NCI-H345 treated with DMSO at 0.1 percent for 48 hours (cell line): ENCODE data around the gene MXRA7.
A peak's percentile ranks its signal among the peaks of the same experiment; 100 is the strongest.
"Not testable (repeated sequence)": the region's sequence is repeated elsewhere in the genome, so short reads cannot be mapped to it uniquely, and the experiment has no call there.

Experiments used
- DNase-seq: peaks from one replicate; lab custom pipeline; 2025; ENCODE audit not compliant: unreplicated experiment; lab: John Stamatoyannopoulos, UW

MXRA7 gene

DNA sequence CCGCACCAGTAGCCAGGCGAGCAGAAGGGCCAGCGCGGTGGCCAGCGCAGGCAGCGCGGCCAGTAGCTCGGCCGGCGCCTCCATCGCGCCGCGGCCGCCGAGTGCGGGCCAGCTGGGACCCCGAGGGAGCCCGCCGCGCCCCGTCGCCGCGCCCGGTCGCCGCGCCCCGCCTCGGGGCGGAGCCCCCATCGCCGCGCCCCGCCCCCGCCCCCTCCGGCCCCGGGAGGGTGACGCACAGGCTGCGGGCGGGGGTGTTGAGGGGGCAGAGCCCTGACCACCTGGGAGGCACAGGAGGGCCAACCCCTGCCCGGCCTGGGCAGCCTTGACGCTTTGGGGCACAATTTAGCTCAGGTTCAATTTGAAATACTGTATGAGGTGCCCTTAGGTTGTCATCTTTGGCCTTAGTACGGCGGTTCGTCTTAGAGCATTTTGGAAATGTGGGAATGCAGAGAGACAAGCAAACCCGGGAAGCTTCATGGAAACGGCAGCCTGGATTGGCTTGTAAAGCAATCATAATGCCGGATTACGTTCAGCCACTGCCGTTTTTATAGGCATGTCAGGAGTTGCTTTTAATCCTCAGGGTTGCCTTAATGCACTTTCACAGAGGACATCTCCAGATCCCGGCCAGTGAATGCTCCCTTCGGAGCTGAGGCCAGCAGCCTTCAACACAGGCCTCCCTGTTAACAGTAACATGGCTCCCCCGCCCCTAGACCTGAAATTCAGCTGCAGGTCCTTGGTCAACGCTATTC, at the start of gene MXRA7:
TSS of gene MXRA7 (minus strand) at position 103 of the 749 bp plus-strand sequence. CDS start at position 84, 19 bp downstream.
- no peak for DNase-seq

GRCh38 chr17:76758570-76758969, 47.8 kb upstream of the MXRA7 start:
- no peak for DNase-seq

DNA sequence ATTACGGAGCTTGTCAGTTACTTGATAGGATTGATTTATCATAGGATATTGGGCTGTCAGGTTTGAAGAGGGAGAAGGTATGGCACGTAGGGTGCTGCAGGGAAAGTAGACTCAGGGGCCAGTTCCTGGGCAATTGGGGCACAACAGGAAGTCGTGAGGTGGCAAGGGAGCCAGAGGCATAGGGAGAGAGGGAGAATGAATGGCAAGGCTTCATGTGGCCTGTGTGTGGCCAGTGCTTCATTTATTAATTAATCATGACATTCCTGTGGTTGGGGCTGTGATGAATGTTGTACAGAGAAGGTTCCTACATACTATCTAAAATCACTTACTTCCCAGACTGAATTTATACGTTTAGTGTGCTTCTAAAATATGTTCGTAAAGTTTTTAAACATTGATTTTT, 46.5 kb upstream of the MXRA7 start:
- DNase-seq: no peak

GRCh38 chr17:76755285-76755684, 44.5 kb upstream of the MXRA7 start:
- no peak for DNase-seq

GRCh38 chr17:76753061-76753961, 42.5 kb upstream of the MXRA7 start:
- DNase-seq: no peak

DNA sequence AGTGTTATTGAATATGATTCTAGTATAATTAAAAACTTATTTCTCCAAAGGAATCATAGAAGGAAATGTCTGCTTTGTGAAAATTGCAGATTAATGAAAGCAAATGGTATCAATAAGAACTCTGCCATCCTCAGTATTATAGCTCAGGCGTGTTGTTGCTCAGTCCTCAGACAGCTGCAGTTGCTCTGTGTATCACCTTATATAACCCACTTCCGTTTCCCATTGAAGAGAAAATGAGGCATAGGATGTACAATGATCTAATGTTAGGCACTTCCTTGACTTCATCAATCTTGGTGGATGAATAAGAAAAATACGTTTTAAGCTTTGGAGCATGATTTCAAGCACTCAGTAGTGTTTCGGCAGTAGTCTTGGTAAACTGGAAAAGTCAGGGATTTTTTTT, 41.2 kb upstream of the MXRA7 start:
- no peak for DNase-seq

DNA sequence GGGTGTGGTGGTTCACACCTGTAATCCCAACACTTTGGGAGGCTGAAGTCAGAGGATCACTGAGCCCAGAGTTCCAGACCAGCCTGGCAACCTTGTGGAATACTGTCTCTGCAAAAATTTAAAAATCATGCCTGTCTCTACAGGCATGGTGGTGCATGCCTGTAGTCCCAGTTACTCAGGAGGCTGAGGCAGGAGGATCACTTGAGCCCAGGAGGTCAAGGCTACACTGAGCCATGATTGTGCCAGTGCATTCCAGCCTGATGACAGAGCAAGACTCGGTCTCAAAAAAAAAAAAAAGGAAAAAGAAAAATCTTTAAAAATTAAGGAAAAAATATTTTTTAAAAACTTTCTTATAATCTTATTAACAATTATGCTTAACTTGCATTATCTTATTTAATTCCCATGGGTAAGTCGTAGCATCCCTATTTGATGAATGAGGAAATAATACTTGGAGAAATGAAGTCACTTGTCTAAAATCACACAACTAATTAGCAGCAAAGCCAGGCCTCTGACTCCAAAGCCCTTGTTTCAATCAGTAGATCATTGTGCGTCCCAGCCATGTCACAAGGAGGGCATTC, 40.7 kb upstream of the MXRA7 start:
- no peak for DNase-seq

GRCh38 chr17:76748657-76749056, 37.9 kb upstream of the MXRA7 start:
- no peak for DNase-seq

GRCh38 chr17:76747716-76748363, 37.1 kb upstream of the MXRA7 start:
- DNase-seq: no peak

DNA sequence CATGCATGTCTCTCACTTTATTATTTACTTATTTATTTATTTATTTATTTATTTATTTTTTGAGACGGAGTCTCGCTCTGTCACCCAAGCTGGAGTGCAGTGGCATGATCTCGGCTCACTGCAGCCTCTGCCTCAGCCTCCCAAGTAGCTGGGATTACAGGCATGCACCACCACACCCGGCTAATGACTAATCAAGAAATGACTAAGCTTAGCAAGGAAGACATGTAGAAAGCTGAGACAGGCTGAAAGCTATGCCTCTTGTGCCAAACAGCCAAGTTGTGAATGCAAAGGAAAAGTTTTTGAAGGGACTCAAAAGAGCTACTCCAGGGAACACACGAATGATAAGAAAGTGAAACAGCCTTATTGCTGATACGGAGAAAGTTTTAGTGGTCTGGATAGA, 35.0 kb upstream of the MXRA7 start:
- DNase-seq: not testable (repeated sequence)

- DNase-seq: no peak
Observed at GRCh38 chr17:76744747-76745146, 34.0 kb upstream of the MXRA7 start.

DNA sequence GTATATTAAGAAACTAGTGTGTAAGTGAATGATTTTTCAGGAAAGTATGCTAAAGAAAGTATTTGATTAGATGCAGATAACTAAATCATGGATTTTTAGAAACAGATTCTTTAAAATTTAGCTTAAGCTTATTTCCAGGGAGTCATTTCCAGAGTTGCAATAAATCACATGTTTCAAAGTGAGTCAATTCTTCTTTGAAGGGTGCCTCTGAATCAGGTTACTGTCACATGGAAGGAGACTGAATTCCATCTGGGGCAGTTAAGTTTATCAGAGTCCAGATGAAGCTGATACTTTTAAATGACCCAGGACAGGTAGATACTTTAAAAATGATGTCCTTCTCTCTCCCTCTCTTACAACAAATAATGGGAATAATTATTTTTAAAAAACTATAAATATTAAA, 32.2 kb upstream of the MXRA7 start:
- no peak for DNase-seq

DNA sequence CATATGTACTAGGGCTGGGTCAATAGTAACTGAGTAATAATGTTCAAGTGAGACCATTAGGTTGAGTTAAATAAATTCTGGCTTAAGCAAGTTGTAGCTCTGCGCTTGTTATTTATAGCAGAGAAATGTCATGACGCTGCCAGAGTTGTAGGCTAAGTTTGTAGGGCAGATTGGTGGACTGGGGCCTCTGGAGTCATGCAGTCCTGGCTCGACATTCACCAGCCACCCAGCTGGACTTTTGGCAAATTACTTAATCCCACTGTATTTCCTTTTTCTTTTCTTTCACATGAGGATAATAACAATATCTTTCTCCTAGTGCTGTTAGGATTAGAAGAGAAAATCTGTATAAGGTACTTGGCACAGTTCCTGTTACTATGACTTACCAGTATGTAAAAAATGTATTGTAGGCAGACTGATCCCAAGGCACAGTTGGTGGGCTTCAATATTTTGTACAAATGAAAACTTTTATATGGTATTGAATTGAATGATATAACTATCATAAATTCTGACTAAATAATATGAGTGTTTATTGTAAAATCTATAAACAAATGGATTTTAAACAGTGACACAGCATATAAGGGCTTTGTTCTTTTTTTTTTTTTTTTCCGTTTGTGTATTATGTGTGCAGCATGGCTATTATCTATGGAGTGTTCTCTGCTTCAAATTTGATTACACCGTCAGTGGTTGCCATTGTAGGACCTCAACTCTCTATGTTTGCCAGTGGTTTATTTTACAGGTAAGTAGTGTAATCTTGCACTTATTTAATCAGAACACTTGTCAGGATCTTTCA, 29.8 kb upstream of the MXRA7 start:
- no peak for DNase-seq

GRCh38 chr17:76739568-76740115, 28.9 kb upstream of the MXRA7 start:
- not testable (repeated sequence) for DNase-seq

DNA sequence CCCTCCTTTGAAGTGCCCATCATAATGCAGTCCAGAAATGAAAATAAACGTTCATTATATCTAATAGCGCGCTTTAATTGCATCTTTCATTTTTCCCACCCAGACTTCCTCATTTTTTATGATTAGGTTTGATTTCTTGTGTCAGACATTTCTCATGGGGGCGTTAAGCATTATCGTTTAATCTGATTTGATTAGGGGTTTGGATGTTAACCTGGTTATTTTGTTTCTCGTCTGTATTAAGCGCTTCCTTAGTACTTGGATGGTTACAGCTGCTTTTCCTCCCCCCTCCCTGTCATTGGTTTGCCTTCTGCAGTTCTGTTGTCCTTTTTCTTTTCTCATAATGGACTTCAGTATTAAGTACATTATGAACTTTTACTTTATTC, 27.7 kb upstream of the MXRA7 start:
- no peak for DNase-seq

DNA sequence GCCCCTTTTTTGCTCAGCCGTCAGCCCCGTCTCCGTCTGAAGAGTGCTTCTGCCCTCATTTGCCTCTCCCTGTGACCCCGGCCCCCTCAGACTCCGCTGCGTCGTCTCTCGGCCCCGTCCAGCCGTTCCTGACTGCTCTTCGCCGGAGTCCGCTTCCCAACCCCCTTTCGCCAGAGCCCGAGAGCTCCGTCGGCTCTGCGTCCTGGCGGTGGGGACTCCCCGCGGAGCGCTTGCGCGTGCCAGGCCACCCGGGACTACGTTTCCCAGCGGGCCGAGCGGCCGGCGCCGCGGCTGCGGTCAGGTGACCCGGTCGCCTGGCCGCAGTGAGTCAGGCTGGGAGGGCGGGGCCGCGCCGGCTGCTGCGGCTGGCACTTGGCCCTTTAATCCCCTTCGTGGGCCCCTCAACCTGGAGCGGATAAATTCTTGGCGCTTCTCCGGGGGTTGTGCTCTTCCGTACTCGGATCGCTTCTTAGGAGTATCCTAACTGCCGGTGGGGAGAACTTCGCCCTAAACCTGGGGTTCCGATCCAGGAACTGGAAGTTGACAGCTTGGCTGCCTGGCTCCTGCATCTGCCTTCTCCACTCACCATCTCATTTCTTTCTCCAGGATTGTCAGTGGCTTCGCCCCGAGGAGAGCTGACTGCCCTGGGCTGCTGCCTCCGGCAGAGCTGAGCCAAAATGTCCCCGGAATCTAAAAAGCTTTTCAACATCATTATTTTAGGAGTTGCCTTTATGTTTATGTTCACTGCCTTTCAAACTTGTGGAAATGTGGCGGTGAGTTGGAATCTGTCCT, 27.1 kb upstream of the MXRA7 start, which contains the start of gene MFSD11:
TSS of gene MFSD11 (plus strand) at position 444 of the 792 bp plus-strand sequence. CDS start at position 678, 234 bp downstream.
- peak; percentile 95 for DNase-seq

GRCh38 chr17:76737082-76737675, 26.4 kb upstream of the MXRA7 start, which contains the start of gene SRSF2:
SRSF2 (minus strand) TSS chr17:76737331; CDS start chr17:76737160, 171 bp downstream.
- DNase-seq: peak; percentile 99

DNA sequence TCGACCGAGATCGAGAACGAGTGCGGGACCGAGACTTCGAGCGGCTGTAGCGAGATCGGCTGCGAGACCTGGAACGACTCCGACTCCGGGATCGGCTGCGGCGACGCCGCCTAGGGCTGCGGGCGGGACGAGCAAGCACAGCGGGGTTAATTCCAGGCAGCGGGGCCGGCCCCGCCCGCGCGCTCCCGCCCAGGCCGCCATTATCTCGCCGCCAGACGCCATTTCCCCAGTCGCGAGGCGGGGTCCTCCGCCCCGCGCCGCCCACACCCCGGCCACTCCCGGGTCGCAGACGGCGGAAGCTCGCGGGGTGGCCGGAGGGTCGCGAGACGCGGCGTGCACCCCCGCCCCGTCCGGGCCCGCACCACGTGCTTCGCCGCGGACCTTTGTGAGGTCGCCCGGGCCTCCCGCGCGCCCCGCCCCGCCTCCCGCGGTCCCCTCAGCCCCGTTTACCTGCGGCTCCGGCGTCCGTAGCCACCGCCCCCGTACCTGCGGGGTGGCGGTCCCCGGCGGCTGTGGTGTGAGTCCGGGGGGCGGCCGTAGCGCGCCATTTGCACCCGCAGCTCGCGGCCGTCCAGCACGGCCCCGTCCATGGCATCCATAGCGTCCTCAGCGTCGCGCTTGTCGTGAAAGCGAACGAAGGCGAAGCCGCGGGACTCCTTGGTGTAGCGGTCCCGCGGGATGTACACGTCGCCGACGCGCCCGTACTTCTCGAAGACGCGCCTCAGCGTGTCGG, 25.8 kb upstream of the MXRA7 start:
- no peak for DNase-seq
